A549 treated with dexamethasone at 1 μM for 4 hours (cell line): ENCODE measurements around the gene MAP3K8. TPM values are rescaled to one million over a fixed set of nuclear protein-coding genes. Genes with fewer than 3 reads are reported as not detected.

Source experiments
- total RNA-seq: library from RNA; stranded (reverse); fragments of 200-300 nt; extraction: Qiagen RNA extraction; gene quantifications from 5 replicates; pipeline ENCODE4 v1.2.3, GENCODE V29; 2022

Gene MAP3K8
- total RNA-seq = 8.3 to 11.3 TPM (median 10.4 TPM) in 5 replicates

GRCh38 chr10:30433730-30434272, at the start of gene MAP3K8:
MAP3K8 (plus strand) TSS chr10:30434184; CDS start chr10:30438939, 4,755 bp downstream.

Other genes with a start within 250 kb of the MAP3K8 start
- 16.9 to 25.4 TPM (median 22.9 TPM) in 5 replicates for gene MTPAP, start 84.9 kb upstream of the MAP3K8 start, total RNA-seq
- gene LYZL2, start 195.6 kb downstream of the MAP3K8 start, total RNA-seq = not detected in 5 replicates